HepG2 (cell line): ENCODE data around the gene HOXB2. TPM values are rescaled to one million over a fixed set of nuclear protein-coding genes. Genes with fewer than 3 reads are reported as not detected.

Experiments used
- ATAC-seq: fragments of 200-7000 bp; cut with Tn5 transposase; 3 replicates; pipeline ENCODE4 v1.9.1; 2020; ENCODE audit warnings: mild to moderate bottlenecking, moderate library complexity
- BruUV-seq: library from RNA; stranded (reverse); fragments of 400-500 nt; replicated peaks from 2 replicates; lab custom pipeline; 2021; lab: Mats Ljungman, UMichigan
- CTCF ChIA-PET: fragments of 300-600 bp; formaldehyde crosslinking; extraction: SDS; loops from one replicate; lab custom pipeline; 2021; ENCODE audit warnings: low total read pairs, inconsistent platforms, low intra/inter-chr PET ratio; lab: Yijun Ruan, JAX
- POLR2A ChIA-PET: fragments of 350-600 bp; sonication (Branson Sonifier 250); formaldehyde crosslinking; loops from one replicate; lab custom pipeline; 2020; ENCODE audit warnings: antibody characterized with exemption, inconsistent platforms; lab: Yijun Ruan, JAX
- DNase-seq: peaks from one replicate; pipeline ENCODE4 v3.0.0-alpha.2; 2015; ENCODE audit warnings: low spot score
- FAIRE-seq: peaks from 3 replicates; lab custom pipeline; 2011; peaks lifted over from hg19 to GRCh38; lab: Jason Lieb, UNC
- H2AFZ ChIP-seq: one replicate; pipeline ENCODE4 v1.6.1; 2011; ENCODE audit warnings: low read length, inconsistent platforms
- H3K27ac ChIP-seq: fragments of 300-600 bp; 3 replicates; pipeline ENCODE4 v1.8.0; 2011; ENCODE audit warnings: mixed run types, mild to moderate bottlenecking, mixed read lengths, low read length, inconsistent platforms; ENCODE audit not compliant: insufficient read depth; ENCODE audit errors: extremely low read length
- H3K27me3 ChIP-seq, 2 experiments: fragments of 200-600 bp in 1 of 2; 2 replicates in 1 of 2; 3 replicates in 1 of 2; pipeline versions ENCODE4 v1.6.0 to v1.8.0; 2011; ENCODE audit warnings: low read length in 2 of 2, mild to moderate bottlenecking in 2 of 2, moderate library complexity in 2 of 2, inconsistent platforms in 1 of 2; ENCODE audit not compliant: insufficient read depth in 2 of 2, control insufficient read depth in 1 of 2
- H3K36me3 ChIP-seq, 2 experiments: fragments of 200-600 bp in 1 of 2; replicated peaks in 1 of 2; 2 replicates in 1 of 2; 3 replicates in 1 of 2; pipeline versions ENCODE4 v1.5.1 to v1.8.0; 2011; ENCODE audit warnings: low read length in 2 of 2, inconsistent platforms in 1 of 2; ENCODE audit not compliant: insufficient read depth in 2 of 2, control insufficient read depth in 1 of 2
- H3K4me1 ChIP-seq: 2 replicates; pipeline ENCODE4 v1.5.1; 2012; ENCODE audit warnings: low read length, inconsistent platforms; ENCODE audit not compliant: insufficient read depth
- H3K4me2 ChIP-seq: 2 replicates; pipeline ENCODE4 v1.6.0; 2011; ENCODE audit warnings: low read depth, low read length, inconsistent platforms
- H3K4me3 ChIP-seq, 3 experiments: fragments of 200-600 bp in 1 of 3; sonication (generic), shearing (Covaris generic) in 1 of 3; replicated peaks in 1 of 3; 2 replicates each; pipeline ENCODE4 v1.5.1; 2011 to 2016; ENCODE audit warnings: low read length in 3 of 3, inconsistent platforms in 2 of 3, low read depth in 2 of 3, mild to moderate bottlenecking in 2 of 3, control low read depth in 1 of 3, mixed read lengths in 1 of 3; ENCODE audit not compliant: insufficient read depth in 1 of 3
- H3K79me2 ChIP-seq: one replicate; pipeline ENCODE4 v1.6.1; 2011; ENCODE audit warnings: low read length, inconsistent platforms; ENCODE audit not compliant: insufficient read depth
- H3K9ac ChIP-seq: 2 replicates; pipeline ENCODE4 v1.6.0; 2011; ENCODE audit warnings: mild to moderate bottlenecking, low read depth, low read length, inconsistent platforms; ENCODE audit not compliant: insufficient read depth
- H3K9me3 ChIP-seq: 2 replicates; pipeline ENCODE4 v1.5.1; 2012; ENCODE audit warnings: mild to moderate bottlenecking, low read length
- H4K20me1 ChIP-seq: 2 replicates; pipeline ENCODE4 v1.6.0; 2011; ENCODE audit warnings: inconsistent platforms, mild to moderate bottlenecking, low read length, moderate library complexity; ENCODE audit not compliant: insufficient read depth
- BORCS8-MEF2B ChIP-seq: sonication (generic); formaldehyde crosslinking; IDR thresholded peaks from 2 replicates; pipeline ENCODE4 v1.8.0; 2022; ENCODE audit warnings: mild to moderate bottlenecking, missing genetic modification reagents
- HNRNPL ChIP-seq: fragments of 200-400 bp; formaldehyde crosslinking; IDR thresholded peaks from 2 replicates; pipeline ENCODE4 v1.6.1; 2017; ENCODE audit warnings: mild to moderate bottlenecking, low read depth, low read length
- RFX3 ChIP-seq: IDR thresholded peaks from 2 replicates; pipeline ENCODE4 v1.6.1; 2016; ENCODE audit warnings: missing biosample characterization, missing genetic modification reagents
- ZBTB3 ChIP-seq: sonication (generic); formaldehyde crosslinking; IDR thresholded peaks from 2 replicates; pipeline ENCODE4 v1.4.0; 2020; ENCODE audit warnings: low read depth, mild to moderate bottlenecking, moderate library complexity, missing genetic modification reagents, borderline replicate concordance
- ZBTB7A ChIP-seq: sonication (generic); formaldehyde crosslinking; IDR thresholded peaks from 2 replicates; pipeline ENCODE4 v1.8.0; 2022; ENCODE audit warnings: mild to moderate bottlenecking, missing genetic modification reagents
- ZNF841 ChIP-seq: sonication (generic); formaldehyde crosslinking; IDR thresholded peaks from 2 replicates; pipeline ENCODE4 v1.8.1; 2023; ENCODE audit warnings: missing genetic modification reagents, borderline replicate concordance
- ZNF891 ChIP-seq: sonication (generic); formaldehyde crosslinking; IDR thresholded peaks from 2 replicates; pipeline ENCODE4 v1.5.0; 2020; ENCODE audit warnings: mild to moderate bottlenecking, missing genetic modification reagents
- WGBS: methylation state at CpG from one replicate; pipeline ENCODE4 v1.1.6; 2017; ENCODE audit warnings: low lambda C conversion rate; 5-methylcytosine and 5-hydroxymethylcytosine counted together
- in situ Hi-C: cut with HindIII; loops from 2 replicates; pipeline ENCODE4 v1.10.0; 2017; ENCODE audit warnings: low pct_unique_long_range_greater_than_20kb; ENCODE audit not compliant: extremely low pct_ligation_motif_present
- intact Hi-C: fragments of 100-400 bp; cut with micrococcal nuclease; formaldehyde crosslinking; loops from one replicate; pipeline ENCODE4 v1.10.0; 2022; ENCODE audit not compliant: unreplicated experiment
- polyA plus RNA-seq, 8 experiments: library from polyadenylated mRNA; depleted of rRNA in 3 of 8; stranded (reverse) in 7 of 8; unstranded in 1 of 8; fragments of >200 nt; fragmentation: Illumina TruSeq in 4 of 8; extraction: Trizol in 4 of 8; gene quantifications; 2 replicates each; pipeline versions ENCODE4 v1.2.1 to v1.2.3, GENCODE V29; 2011 to 2016; ENCODE audit warnings: low read depth in 4 of 8, missing spikeins in 1 of 8, mixed read lengths in 1 of 8; ENCODE audit not compliant: insufficient read depth in 1 of 8
- total RNA-seq, 5 experiments: library from RNA; depleted of rRNA; stranded (reverse); fragments of >200 nt; fragmentation: Illumina TruSeq; extraction: Trizol; gene quantifications; 2 replicates each; pipeline ENCODE4 v1.2.3, GENCODE V29; 2016; ENCODE audit warnings: low read depth in 1 of 5
- TF ChIP-seq, protein P1 (sequence below): sonication (generic); formaldehyde crosslinking; IDR thresholded peaks from 2 replicates; pipeline ENCODE4 v1.4.0; 2020; ENCODE audit warnings: low read depth, mild to moderate bottlenecking, missing genetic modification reagents
- TF ChIP-seq, protein P2 (sequence below): sonication (generic); formaldehyde crosslinking; IDR thresholded peaks from 2 replicates; pipeline ENCODE4 v1.5.1; 2020; ENCODE audit warnings: missing genetic modification reagents, mild to moderate bottlenecking, borderline replicate concordance
- TF ChIP-seq, protein P3 (sequence below): sonication (generic); formaldehyde crosslinking; IDR thresholded peaks from 2 replicates; pipeline ENCODE4 v1.5.0; 2020; ENCODE audit warnings: mild to moderate bottlenecking, missing genetic modification reagents
- TF ChIP-seq, protein P4 (sequence below): sonication (generic); formaldehyde crosslinking; IDR thresholded peaks from 2 replicates; pipeline ENCODE4 v1.5.1; 2020; ENCODE audit warnings: mild to moderate bottlenecking, missing genetic modification reagents, moderate library complexity

Gene HOXB2
- total and polyA plus RNA-seq, 2 of the 13 experiments (the other 11 are each of a cell fraction or from before 2014, with no cell fraction given), result not detected

DNA sequence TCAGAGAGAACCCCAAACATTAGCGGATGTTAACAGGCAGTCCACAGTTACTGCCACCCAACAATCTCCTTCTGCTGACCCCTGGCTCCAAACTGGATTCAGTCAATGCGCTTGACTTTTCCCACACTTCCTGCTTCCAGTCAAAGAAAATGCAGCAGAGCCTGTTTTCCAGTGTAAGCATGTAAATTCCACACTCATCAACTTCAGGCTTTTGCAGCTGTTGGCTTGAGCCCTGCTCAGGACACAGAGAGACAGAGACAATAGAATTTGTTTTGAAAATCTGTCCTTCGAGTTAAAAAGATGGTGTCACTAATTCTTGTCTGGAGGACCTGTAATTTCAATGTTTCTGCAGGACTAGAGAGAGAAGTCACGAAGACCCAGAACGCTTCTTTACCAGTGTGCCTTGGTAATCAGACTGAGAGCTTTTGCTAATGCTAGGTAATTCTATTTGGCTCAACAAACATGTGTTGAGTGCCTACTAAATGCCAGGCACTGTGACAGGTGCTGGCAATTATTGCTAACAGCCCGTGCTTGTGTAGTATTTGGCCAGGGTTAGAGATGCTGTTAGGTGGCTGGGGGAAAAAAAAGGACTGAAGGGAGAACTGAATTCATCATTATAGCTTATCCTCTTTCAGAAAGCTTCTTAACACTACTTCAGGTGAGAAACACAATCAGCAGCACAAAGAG lies 46.6 kb downstream of the HOXB2 start:
- POLR2A ChIA-PET, result no interaction called here
- no TSS peak for BruUV-seq
- Histone ChIP-seq H3K4me3 (no peak overlapping the region), H3K27me3 (peaks cover 0 to 44% of the 10 kb centered on the region in 2 experiments; a peak in 4 of 5 replicates), H3K9ac (no peak overlapping the region), H3K4me2 (no peak overlapping the region), H3K79me2 (no peaks in the 10 kb centered on the region), H3K4me1 (no peaks in the 10 kb centered on the region), H3K9me3 (no peaks in the 10 kb centered on the region), H3K27ac (no peak overlapping the region), H3K36me3 (no peaks in the 10 kb centered on the region), H4K20me1 (no peaks in the 10 kb centered on the region), H2AFZ (no peak overlapping the region)
- no peak for FAIRE-seq
- no peak for ATAC-seq
- WGBS, result 5% methylated on average over 6 of the region's 6 CpGs
- in situ Hi-C loops, result no loop called here
- CTCF ChIA-PET, result no interaction called here
- intact Hi-C loops, result no loop called here
- no peak for DNase-seq
- TF ChIP-seq BORCS8-MEF2B (no peak), ZNF841 (CRISPR knock-in tag) (no peak), RFX3 (no peak), ZNF891 (no peak), ZBTB3 (CRISPR knock-in tag) (no peak), HNRNPL (no peak), ZBTB7A (CRISPR knock-in tag) (no peak)
- TF ChIP-seq, protein P1, sequence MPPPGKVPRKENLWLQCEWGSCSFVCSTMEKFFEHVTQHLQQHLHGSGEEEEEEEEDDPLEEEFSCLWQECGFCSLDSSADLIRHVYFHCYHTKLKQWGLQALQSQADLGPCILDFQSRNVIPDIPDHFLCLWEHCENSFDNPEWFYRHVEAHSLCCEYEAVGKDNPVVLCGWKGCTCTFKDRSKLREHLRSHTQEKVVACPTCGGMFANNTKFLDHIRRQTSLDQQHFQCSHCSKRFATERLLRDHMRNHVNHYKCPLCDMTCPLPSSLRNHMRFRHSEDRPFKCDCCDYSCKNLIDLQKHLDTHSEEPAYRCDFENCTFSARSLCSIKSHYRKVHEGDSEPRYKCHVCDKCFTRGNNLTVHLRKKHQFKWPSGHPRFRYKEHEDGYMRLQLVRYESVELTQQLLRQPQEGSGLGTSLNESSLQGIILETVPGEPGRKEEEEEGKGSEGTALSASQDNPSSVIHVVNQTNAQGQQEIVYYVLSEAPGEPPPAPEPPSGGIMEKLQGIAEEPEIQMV, result no peak
- TF ChIP-seq, protein P2, sequence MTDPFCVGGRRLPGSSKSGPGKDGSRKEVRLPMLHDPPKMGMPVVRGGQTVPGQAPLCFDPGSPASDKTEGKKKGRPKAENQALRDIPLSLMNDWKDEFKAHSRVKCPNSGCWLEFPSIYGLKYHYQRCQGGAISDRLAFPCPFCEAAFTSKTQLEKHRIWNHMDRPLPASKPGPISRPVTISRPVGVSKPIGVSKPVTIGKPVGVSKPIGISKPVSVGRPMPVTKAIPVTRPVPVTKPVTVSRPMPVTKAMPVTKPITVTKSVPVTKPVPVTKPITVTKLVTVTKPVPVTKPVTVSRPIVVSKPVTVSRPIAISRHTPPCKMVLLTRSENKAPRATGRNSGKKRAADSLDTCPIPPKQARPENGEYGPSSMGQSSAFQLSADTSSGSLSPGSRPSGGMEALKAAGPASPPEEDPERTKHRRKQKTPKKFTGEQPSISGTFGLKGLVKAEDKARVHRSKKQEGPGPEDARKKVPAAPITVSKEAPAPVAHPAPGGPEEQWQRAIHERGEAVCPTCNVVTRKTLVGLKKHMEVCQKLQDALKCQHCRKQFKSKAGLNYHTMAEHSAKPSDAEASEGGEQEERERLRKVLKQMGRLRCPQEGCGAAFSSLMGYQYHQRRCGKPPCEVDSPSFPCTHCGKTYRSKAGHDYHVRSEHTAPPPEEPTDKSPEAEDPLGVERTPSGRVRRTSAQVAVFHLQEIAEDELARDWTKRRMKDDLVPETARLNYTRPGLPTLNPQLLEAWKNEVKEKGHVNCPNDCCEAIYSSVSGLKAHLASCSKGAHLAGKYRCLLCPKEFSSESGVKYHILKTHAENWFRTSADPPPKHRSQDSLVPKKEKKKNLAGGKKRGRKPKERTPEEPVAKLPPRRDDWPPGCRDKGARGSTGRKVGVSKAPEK (CRISPR knock-in tag), result no peak
- TF ChIP-seq, protein P3, sequence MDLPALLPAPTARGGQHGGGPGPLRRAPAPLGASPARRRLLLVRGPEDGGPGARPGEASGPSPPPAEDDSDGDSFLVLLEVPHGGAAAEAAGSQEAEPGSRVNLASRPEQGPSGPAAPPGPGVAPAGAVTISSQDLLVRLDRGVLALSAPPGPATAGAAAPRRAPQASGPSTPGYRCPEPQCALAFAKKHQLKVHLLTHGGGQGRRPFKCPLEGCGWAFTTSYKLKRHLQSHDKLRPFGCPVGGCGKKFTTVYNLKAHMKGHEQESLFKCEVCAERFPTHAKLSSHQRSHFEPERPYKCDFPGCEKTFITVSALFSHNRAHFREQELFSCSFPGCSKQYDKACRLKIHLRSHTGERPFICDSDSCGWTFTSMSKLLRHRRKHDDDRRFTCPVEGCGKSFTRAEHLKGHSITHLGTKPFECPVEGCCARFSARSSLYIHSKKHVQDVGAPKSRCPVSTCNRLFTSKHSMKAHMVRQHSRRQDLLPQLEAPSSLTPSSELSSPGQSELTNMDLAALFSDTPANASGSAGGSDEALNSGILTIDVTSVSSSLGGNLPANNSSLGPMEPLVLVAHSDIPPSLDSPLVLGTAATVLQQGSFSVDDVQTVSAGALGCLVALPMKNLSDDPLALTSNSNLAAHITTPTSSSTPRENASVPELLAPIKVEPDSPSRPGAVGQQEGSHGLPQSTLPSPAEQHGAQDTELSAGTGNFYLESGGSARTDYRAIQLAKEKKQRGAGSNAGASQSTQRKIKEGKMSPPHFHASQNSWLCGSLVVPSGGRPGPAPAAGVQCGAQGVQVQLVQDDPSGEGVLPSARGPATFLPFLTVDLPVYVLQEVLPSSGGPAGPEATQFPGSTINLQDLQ, result no peak
- TF ChIP-seq, protein P4, sequence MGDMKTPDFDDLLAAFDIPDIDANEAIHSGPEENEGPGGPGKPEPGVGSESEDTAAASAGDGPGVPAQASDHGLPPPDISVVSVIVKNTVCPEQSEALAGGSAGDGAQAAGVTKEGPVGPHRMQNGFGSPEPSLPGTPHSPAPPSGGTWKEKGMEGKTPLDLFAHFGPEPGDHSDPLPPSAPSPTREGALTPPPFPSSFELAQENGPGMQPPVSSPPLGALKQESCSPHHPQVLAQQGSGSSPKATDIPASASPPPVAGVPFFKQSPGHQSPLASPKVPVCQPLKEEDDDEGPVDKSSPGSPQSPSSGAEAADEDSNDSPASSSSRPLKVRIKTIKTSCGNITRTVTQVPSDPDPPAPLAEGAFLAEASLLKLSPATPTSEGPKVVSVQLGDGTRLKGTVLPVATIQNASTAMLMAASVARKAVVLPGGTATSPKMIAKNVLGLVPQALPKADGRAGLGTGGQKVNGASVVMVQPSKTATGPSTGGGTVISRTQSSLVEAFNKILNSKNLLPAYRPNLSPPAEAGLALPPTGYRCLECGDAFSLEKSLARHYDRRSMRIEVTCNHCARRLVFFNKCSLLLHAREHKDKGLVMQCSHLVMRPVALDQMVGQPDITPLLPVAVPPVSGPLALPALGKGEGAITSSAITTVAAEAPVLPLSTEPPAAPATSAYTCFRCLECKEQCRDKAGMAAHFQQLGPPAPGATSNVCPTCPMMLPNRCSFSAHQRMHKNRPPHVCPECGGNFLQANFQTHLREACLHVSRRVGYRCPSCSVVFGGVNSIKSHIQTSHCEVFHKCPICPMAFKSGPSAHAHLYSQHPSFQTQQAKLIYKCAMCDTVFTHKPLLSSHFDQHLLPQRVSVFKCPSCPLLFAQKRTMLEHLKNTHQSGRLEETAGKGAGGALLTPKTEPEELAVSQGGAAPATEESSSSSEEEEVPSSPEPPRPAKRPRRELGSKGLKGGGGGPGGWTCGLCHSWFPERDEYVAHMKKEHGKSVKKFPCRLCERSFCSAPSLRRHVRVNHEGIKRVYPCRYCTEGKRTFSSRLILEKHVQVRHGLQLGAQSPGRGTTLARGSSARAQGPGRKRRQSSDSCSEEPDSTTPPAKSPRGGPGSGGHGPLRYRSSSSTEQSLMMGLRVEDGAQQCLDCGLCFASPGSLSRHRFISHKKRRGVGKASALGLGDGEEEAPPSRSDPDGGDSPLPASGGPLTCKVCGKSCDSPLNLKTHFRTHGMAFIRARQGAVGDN (CRISPR knock-in tag), result no peak
